Hepatocyte (in vitro differentiated cells): ENCODE results near the gene SH3BGRL2.

Experiments
- EZH2 ChIP-seq: fragments of 200-600 bp; sonication (generic); IDR thresholded peaks from 2 replicates; pipeline ENCODE4 v1.6.1; 2016; ENCODE audit warnings: antibody characterized with exemption, mild to moderate bottlenecking, borderline replicate concordance
- TF ChIP-seq, protein P1 (sequence below): fragments of 200-600 bp; sonication (generic); IDR thresholded peaks from 2 replicates; pipeline ENCODE4 v1.5.1; 2016; ENCODE audit warnings: antibody characterized with exemption, mild to moderate bottlenecking; ENCODE audit not compliant: poor library complexity

DNA sequence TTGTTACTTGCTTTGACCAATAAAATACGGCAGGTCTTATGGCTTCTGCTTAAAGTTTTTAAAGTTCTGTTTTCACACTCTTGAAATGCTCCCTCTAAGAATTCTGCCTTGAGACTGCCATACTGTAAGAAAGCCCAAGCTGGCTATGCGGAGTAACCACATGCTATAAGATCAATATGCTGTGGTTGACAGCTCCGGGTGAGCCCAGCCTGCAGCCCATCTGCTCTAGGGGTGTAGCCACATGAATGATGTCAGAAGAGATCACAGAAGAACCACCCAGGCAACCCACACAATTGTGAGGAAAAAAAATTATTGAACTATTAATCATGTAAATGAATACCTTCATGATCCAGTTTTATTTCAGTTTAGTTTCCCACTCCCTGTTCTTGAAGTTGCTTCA, 26.1 kb upstream of the SH3BGRL2 start:
- TF ChIP-seq, protein P1, sequence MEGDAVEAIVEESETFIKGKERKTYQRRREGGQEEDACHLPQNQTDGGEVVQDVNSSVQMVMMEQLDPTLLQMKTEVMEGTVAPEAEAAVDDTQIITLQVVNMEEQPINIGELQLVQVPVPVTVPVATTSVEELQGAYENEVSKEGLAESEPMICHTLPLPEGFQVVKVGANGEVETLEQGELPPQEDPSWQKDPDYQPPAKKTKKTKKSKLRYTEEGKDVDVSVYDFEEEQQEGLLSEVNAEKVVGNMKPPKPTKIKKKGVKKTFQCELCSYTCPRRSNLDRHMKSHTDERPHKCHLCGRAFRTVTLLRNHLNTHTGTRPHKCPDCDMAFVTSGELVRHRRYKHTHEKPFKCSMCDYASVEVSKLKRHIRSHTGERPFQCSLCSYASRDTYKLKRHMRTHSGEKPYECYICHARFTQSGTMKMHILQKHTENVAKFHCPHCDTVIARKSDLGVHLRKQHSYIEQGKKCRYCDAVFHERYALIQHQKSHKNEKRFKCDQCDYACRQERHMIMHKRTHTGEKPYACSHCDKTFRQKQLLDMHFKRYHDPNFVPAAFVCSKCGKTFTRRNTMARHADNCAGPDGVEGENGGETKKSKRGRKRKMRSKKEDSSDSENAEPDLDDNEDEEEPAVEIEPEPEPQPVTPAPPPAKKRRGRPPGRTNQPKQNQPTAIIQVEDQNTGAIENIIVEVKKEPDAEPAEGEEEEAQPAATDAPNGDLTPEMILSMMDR, result no peak
- TF ChIP-seq EZH2, result no peak
